Hematopoietic multipotent progenitor cell treated with erythropoietin and hydrocortisone succinate and interleukin-3 and kit ligand, for 8 days (in vitro differentiated cells): ENCODE measurements around the gene PXK.

ENCODE experiments used
- DNase-seq: peaks from one replicate; pipeline ENCODE4 v3.0.0-alpha.2; 2015

The PXK gene

DNA sequence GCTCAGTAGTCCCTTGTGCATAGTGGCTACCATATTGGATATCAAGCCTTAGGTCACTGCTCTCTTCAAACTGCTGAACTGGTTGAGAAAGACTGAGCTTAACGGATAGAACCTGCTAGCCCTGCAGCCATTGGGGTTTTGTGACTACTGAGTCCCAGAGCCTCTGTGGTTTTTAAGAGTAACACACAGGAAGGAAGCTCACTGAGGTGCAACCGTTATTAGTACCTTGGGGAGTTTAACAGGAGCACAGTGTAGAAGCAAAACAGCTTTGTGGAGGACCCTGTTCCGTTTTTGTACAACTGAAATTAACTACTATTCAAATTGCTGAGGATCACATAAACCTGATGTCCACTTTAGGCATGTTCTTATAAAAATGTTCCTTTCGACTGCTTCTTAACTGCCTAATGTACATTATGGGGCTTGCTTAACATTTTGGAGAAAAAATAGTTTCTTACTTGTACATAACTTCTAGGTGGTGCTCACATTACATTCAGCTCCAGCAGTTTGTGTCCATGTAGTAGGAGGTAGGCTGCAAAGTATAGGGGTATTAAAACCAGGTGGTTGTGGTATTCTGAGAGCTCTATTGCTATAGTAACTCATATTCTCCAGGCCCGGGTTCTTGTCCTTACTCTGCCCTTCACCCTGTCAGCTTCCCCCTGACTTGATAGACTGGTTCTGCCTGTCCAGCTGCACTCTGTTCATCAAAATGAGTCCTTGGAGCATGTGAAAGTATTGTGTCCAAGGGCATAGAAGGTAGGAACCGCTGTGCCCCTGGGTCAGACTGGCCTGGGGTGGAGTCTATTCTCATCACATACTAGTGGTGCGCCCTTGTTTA, 17.3 kb downstream of the PXK start:
- peak; percentile 19 for DNase-seq

GRCh38 chr3:58350627-58351013, 17.9 kb downstream of the PXK start:
- DNase-seq = peak; percentile 20

GRCh38 chr3:58351920-58352319, 19.2 kb downstream of the PXK start:
- DNase-seq = peak; percentile 56

DNA sequence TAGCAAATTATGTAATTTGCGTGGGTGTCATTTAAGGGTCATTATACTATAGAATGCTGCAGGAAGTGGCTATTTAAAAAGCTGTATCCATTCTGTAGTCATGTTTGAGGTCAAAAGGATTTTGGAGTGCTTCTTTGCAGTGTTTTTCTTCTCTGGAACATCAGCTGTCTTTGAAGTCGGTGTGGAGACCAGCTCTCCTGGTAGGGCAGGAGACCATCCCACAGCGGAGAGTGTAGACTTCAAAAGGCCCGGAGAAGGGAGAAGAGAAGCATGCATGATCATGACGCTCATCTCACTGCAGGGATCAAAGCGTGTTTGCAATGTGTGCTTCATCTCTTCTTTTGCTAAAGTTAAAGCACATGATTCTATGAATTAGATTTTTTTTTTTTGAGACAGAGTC, 19.9 kb downstream of the PXK start:
- DNase-seq = no peak

DNA sequence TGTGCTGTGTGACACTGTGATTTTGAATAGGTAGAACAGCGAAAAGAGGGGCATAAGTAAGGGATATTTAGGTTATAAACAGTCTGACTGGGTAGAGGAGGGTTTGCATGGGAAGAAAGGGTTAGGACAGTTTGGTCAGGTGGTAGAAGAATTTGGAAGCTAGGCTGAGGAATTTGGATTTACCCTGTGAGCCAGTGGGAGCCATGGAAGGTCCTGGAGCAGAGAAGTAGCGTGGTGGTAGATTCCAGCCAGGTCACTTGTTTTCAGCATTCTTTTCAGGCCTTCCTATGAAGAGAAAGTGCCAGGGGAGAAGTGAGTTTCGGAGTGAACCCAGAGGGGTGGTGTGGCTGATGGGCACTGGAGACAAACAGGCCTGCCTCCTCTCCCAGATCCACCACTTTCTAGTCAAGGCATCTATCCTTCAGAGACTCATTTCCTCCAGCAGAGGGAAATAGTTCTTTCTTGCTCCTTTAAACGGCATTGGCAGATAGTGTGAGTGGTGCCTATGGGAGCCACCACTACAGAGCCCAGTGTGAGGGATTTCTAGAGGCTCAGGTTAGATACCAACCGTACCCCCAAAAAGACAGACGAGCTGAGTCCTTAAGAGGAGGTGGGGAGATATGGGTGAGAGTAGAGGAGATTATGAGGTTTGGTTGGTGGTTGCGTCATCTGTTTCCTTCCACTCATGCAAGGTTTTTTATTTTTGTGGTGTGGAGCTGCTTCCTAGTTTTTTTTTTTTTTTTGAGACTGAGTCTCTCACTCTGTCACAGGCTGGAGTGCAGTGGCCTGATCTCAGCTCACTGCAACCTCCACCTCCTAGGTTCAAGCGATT, 21.2 kb downstream of the PXK start:
- DNase-seq = peak; percentile 35

GRCh38 chr3:58355179-58355578, 22.5 kb downstream of the PXK start:
- DNase-seq = no peak

DNA sequence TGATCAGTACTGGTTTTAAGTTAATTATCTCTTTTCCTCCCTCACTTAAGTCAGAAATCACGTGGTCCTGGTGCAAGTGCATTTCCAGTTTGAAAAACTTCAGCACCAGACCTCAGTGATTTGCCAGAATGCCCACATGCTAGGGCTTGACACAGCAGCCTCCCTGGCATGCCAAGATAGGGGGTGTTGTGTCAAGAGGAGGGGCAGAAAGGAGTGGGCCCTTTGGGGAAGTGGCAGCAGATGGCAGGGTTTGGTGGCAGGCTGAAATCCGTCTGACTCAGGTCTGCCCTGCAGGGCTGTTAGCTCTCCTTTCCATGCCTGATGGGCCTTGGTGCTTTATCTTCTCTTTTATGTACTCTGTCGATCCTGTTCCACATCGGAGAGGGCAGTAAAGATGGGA, 23.4 kb downstream of the PXK start:
- DNase-seq = peak; percentile 75

- DNase-seq = no peak
Measured at GRCh38 chr3:58357402-58357801, 24.7 kb downstream of the PXK start.

GRCh38 chr3:58358092-58358491, 25.4 kb downstream of the PXK start:
- DNase-seq = no peak

DNA sequence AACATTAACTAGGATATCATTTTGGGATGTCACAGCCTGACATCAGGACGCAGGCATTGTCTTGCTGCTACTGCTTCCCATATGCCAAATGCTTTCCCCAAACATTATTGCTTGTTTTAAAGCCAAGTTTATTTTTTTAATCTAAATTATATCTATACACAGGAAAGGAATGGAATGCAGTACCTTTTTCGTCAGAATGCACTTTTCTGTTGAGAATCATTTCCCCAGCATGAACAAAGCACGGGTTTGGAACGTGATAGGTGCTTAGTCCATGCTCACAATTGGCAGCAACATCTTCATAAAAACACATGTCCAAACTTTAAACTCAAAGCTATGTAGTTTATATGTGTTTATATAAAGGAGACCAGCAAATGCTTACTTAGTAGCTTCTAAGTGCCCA, 26.1 kb downstream of the PXK start:
- no peak for DNase-seq

GRCh38 chr3:58359621-58360020, 26.9 kb downstream of the PXK start:
- DNase-seq = no peak

DNA sequence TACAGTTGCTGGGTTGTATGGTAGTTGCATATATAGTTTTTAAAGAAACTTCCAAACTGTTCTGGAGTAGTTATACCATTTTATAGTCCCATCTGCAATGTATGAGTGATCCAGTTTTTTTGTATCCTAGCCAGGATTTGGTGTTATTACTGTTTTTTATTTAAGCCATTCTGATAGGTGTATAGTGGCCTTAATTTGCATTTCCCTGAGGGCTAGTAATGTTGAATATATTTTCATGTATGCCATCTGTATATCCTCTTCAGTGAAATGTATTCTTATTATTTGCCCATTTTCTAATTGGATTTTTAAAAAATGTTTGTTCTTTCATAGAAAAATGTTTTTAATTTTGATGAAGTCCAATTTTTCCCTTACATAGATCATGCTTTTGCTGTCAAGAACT, 29.2 kb downstream of the PXK start:
- no peak for DNase-seq

DNA sequence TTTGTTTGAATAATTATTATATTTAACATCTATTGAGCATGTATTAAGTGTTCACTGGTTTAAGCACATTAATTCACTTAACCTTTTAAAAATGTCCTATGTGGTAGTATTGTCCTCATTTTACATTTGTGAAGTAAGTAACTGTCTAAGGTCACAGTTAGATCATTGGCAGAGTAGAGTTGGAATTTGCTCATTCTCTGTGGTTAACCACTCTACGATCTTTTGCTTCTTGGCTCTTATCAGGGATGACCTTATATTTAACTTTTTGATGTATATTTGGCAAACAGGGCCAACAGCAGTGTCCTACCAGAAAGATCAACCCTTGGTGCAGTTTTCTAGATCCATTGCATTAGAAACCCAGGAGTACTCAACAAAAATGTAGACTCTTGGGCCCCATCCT, 34.0 kb downstream of the PXK start:
- DNase-seq = peak; percentile 74

DNA sequence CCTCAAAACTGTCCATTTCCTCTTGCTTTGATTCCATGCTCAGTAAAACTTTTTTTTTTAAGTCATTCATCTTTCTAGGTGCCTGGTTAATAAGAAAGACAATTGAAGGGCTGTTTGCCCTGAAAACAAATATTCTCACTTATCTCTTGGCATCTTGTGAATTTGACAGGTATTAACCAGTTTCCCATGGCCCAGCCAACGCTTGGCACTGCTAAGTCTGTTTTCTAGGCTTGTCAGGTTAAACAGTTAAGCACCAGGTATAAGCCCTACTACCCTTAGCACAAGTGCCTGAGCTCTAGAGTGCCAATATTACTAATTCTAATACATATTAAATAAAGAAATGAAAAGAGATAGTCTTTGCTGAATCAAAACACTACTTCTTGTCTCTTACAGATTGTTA, 36.3 kb downstream of the PXK start:
- no peak for DNase-seq

GRCh38 chr3:58369876-58370275, 37.2 kb downstream of the PXK start:
- no peak for DNase-seq

DNA sequence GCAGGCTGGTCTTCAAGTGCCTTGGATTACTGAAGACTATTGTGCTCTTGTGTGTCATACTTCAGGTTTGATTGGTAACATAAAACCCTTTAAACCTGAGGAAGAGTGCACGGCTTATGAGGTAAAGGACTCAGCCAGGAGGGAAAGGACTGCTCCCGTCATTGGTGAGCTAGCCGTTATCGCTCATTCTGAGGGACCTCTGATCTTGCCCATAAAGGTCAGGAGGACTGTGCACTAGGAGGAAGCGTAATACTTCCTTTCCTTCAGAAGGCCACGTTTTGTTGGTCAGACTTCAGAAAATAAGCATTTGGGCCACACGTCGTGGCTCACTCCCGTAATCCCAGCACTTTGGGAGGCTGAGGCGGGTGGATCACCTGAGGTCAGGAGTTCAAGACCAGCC, 37.7 kb downstream of the PXK start:
- DNase-seq = no peak

DNA sequence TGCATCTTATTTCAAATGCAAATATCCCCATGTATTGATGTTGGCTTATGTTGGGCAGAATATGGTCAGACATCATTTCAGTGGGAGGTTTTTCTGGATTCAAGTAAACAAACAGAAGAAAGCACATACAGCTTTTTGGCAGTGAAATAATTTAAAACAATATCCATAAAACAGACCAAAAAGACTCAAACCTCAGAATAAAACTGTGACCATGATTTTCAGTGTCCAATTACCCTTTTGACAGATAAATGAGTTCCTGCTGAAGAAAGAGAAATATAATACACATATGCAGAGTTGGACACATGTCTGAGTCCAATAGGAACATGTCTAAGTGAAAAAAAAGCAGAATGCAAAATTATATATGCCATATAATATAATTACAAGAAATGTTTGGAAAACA, 39.1 kb downstream of the PXK start:
- no peak for DNase-seq

- no peak for DNase-seq
Measured at GRCh38 chr3:58375254-58375653, 42.6 kb downstream of the PXK start.

DNA sequence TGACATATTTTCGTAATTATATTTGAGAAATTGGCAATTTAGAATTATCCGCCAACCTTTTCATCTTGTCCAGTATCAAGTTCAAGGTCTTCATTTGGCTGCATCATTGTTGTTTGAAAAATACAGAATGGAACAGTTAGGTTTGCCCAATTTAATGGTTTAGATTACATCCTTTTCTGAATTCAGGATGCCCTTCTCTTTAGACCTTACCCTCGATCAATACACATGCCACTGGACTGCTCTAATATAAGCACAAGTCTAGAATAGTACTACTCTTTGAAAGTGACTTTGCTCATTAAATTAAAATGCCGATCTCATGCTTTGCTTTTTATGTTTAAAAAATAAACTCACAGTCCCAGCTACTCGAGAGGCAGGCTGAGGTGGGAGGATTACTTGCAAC, 44.5 kb downstream of the PXK start:
- no peak for DNase-seq

GRCh38 chr3:58377750-58378149, 45.1 kb downstream of the PXK start:
- DNase-seq = no peak

GRCh38 chr3:58379351-58380073, 46.8 kb downstream of the PXK start:
- DNase-seq = no peak

GRCh38 chr3:58383476-58383875, 50.8 kb downstream of the PXK start:
- DNase-seq = no peak

GRCh38 chr3:58383904-58384303, 51.2 kb downstream of the PXK start:
- DNase-seq = no peak
